GM12873 (cell line): ENCODE data around the gene USP7.

ENCODE experiments used
- TF ChIP-seq, protein P1 (sequence below): IDR thresholded peaks from 2 replicates; pipeline ENCODE4 v1.5.1; 2012; ENCODE audit warnings: low read depth, mild to moderate bottlenecking, moderate library complexity, low read length, control low read depth; ENCODE audit not compliant: insufficient read depth; ENCODE audit errors: missing control alignments

Gene USP7

DNA sequence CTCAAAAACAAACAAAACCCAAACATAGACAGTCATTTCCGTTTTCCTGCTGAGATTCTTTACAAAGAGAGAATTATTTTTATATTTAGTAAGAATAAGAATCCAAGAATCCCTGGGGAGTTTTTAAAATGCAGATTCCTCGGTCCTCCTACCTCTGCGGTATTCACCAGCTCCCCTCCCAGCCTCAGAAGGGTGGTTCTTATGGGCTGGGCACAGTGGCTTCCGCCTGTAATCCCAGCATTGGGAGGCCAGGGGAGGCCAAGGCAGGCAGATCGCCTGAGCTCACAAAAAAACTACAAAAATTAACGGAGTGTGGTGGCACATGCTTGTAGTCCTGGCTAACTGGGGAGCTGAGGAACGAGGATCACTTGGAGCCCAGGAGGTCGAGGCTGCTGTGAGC lies 26.7 kb upstream of the USP7 start:
- TF ChIP-seq, protein P1, sequence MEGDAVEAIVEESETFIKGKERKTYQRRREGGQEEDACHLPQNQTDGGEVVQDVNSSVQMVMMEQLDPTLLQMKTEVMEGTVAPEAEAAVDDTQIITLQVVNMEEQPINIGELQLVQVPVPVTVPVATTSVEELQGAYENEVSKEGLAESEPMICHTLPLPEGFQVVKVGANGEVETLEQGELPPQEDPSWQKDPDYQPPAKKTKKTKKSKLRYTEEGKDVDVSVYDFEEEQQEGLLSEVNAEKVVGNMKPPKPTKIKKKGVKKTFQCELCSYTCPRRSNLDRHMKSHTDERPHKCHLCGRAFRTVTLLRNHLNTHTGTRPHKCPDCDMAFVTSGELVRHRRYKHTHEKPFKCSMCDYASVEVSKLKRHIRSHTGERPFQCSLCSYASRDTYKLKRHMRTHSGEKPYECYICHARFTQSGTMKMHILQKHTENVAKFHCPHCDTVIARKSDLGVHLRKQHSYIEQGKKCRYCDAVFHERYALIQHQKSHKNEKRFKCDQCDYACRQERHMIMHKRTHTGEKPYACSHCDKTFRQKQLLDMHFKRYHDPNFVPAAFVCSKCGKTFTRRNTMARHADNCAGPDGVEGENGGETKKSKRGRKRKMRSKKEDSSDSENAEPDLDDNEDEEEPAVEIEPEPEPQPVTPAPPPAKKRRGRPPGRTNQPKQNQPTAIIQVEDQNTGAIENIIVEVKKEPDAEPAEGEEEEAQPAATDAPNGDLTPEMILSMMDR = no peak

DNA sequence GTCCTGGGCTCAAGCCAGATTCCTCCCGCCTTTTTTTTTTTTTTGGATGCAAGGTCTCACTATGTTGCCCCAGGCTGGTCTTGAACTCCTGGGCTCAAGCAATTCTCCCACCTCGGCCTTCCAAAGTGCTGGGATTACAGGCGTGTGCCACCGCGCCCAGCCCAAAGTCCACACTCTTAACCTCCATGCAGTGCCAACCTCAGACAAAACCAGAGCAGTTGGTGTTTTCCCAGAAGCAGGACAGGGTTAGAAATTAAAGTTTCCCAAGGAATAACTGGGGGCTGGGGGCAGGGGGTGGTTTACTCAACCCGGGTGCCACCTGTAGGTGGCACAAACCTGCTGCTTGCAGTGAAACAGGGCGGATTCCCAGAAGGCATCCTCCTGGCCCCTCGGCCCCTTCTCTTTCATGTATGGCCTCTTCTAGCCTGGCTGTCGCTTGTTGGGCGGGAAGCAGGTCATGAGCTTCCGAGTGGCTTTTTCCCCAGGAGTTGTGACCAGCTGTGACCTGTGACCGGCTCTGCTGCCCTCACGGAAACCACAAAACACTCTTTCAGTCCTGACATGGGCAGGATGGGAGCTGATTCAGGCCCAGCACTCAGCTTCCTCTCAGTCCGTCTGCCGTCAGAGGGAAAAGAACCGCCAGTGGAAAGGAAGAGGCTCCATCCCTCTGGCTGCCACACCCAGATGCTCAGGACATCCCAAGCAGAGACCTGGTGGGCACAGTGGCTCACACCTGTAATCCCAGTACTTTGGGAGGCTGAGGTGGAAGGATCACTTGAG lies 25.6 kb upstream of the USP7 start:
- TF ChIP-seq, protein P1 = no peak

DNA sequence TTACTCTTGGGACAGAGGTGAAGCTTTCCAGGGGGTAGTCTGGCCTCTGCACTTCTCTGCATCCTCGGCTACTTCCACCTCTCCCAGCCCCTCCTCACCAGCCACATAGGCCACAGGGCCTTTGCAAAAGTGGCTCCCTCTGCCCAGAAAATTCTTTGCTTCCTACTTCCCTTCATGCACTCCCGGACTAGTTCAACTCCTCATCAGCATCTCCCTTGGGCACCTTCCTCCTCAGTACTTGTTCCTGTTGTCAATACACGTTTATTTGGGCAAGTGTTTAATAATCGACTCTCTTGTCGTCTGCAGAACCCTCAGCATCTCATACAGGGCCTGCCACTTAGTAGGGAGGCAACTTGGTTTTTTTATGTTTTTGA lies 23.1 kb upstream of the USP7 start:
- TF ChIP-seq, protein P1 = no peak

DNA sequence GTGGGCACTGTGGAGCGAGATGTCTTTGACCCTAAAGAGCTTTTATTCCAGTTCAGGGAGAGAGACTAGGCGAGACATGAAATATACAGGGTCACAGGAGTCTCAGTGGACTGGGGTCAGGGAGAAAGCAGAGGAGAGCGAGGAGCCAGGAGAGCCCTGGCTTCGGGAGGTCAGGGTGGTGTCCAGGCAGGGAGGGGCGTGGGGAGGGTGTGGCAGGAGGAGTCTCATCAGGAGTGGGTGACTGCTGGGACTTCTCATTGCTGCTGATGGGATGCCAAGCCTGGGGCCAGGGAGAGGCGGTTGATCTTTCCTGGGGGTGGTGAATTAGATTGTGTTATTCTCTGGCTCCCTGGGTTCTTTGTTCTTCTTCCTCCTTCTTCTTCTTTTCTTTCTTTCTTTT lies 22.4 kb upstream of the USP7 start:
- TF ChIP-seq, protein P1 = no peak

DNA sequence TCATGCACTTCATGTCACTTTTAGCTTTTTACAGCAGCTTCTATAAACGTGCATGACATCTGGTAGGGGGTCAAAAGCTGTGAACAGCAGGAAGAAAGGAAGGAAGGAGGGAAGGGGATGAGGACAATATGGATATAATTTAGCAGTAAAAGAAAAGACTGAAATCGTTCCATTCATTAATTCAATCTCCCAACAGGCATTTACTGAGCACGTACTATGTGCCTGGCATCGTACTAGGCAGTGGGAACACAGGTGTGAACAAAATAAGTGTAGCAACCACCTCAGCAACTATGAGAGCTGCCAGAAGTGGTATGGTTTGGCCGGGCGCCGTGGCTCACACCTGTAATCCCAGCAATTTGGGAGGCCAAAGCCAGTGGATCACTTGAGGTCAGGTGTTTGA lies 19.1 kb upstream of the USP7 start:
- TF ChIP-seq, protein P1 = no peak

DNA sequence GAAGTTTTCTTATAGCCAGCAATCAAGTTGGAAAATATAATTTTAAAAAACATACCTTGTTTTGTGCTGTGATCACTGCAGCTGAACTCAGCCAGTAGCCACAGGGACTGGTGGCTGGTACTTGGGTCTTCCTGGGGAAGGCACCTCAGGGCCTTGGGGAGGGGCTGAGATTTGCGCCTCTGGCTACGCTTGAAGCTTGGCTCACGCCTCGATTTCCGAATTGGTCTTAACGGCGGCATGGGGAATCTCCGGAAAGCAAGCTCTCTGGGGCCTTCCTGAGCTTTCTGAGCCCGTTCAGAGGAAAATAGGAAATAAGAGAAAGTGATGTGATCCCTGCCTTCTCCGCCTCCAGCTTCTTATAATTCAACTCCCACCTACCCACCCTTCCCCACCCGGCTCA lies 11.3 kb upstream of the USP7 start:
- TF ChIP-seq, protein P1 = no peak

DNA sequence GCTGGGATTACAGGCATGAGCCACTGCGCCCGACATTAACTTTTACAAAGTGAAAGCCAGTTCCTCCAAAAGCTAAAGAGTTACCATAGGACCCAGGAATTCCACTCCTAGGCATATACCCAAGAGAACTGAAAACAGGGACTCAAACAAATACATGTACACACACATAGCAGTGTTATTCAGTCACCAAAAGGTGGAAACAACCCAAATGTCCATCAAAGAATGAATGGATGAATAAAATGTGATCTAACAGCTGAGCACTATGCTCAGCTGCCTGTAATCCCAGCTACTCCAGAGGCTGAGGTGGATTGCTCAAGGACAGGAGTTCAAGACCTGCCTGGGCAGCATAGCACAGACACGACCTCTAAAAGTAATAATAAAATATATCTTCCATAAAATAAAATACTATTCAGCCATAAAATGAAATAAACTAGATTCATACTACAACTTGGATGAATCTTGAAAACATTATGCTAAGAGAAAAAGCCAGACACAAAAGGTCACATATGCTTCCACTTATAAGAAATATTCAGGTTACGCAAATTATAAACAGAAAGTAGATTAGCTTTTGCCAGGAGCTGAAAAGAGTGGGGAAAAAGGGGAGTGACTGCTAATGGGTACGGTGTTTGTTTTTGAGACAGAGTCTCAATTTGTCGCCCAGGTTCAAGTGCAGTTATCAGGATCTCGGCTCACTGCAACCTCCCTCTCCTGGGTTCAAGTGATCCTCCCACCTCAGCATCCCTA lies 9.3 kb upstream of the USP7 start:
- TF ChIP-seq, protein P1 = no peak
